HTERT RPE-1 (cell line): ENCODE data around the gene GRK3.
"Not testable (repeated sequence)": the region's sequence is repeated elsewhere in the genome, so short reads cannot be mapped to it uniquely, and the experiment has no call there.

Experiments
- in situ Hi-C: fragments of 300-500 bp; cut with MboI; formaldehyde crosslinking; loops from 4 replicates; pipeline ENCODE4 v1.14.3; 2020; ENCODE audit warnings: low sequenced_read_pairs

Gene GRK3

GRCh38 chr22:25695146-25695545 lies 130.7 kb downstream of the GRK3 start:
- in situ Hi-C loops, result no loop called here

DNA sequence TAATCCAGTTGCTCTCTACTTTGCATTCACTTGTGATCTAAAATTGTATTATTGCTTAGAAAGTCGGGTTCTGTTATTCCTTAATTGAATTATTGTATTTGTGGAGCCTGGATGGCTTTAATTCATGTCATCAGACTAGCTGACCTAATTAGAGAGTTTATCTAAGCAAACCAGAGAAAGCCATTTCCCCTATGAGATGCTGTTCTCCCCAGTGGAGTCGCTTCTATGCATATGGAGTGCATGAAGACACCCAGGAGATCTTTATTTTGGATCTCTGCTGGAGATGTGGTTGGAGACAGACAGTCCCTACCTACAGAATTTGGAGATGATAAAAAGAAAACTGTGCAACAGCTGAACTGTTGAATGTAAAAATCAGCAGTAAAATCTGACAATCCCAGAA lies 132.3 kb downstream of the GRK3 start:
- in situ Hi-C loops, result no loop called here

DNA sequence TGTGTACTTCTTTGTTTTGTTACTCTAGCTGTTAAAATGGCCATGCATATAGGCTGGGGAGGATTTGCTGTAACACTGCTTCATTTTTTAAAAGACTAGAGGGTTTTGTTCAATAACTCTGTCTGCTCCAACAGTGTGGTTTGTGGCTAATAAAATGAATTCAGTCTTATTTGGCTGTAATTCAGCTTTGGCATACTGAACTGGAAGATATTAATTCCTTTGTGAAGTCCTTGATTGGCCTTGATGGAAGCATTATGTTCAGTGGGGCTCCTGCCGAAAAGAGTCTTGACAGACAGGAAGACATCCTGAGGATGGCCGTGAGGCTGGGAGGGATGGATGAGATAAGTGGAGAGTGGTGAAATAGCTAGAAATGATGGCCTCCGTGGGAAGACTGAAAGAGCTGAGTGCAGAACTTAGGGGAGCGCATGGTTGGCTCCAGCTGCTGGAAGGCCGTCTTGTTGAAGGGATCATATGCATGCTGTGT lies 132.7 kb downstream of the GRK3 start:
- in situ Hi-C loops, result no loop called here

DNA sequence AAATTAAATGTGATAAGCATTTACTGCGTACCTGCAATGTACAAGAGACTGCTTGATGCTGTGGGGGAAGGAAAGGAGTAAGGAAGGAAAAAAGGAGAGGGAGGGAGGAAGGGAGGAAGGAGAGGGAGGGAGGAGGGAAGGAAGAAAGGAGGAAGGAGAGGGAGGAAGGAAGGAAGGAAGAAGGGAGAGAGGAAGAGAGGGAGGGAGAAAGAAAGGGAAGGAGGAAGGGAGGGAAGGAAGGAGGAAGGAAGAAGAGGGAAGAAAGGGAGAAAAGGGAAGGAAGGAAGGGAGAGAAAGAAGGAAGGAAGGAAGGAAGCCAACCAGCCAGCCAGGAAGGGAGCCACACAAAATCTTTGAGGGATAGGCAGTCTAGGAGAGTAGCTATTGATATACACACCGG lies 133.5 kb downstream of the GRK3 start:
- in situ Hi-C loops, result no loop called here

- in situ Hi-C loops, result no loop called here
These were observed 134.0 kb downstream of the GRK3 start for GRCh38 chr22:25698461-25698860.

DNA sequence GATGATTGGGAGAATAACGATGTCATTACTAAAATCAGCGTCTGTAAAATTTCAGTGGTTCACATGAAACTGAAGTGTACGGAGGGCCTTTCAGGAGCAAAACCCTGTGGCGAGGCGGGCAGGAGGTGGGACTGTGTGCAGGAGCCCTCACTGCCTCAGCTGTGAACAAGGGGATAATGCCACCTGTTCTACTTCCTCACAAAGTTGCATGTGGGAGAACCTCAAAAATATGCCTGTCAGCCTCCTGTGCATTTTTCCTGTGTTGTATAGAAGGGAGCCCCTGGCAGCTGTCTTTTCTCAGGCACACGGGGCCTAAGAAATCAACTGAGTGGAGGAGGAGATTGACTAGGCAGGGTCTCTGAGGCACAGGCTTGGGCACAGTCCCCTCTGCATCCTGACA lies 134.5 kb downstream of the GRK3 start:
- in situ Hi-C loops, result no loop called here

GRCh38 chr22:25701056-25701780 lies 136.7 kb downstream of the GRK3 start:
- in situ Hi-C loops, result no loop called here

DNA sequence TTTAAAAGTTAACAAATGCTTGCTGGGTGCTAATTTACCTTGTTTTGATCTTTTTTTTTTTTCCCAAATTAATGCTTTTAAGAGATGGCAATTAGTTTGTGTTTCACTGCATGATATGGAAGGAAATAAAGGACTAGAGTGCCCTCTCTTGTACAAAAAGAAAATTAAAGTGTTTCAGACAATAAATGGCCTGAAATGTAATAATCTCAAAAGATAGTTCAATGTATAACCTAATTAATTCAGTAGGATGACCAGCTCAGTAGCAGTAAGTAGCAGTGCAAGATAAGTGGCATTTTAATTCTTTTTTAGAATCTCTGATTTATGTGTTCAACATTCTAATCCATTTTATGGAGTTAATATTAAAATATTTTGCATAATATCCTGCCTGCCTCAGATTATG lies 137.6 kb downstream of the GRK3 start:
- in situ Hi-C loops, result no loop called here

DNA sequence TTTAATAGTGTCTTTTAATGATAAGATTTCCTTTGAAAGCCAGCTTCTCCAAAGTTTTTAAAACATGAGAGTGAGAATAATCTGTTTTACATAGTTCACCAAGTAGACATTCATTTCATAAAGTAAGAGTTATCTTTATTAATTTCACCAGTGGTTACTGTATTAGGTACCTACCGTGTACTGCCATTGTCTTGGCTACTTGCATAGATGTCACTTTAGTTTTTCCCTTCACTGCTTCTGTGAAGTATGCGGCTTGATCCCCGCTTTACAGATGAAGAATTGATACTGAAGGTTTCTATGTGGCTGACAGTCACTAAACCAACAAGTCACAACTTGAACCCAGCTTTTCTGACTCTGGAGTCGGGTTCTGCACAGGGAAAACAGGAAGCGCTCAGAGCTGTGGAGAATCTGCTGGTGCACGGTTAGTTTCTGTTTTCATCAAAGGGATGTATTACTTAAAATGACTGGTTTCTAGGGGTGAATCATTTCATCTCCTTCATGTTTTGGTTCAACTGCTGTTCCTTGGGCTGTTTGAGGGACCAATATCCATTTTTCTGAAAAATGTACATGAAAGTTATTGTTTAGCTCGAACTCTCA lies 138.2 kb downstream of the GRK3 start:
- in situ Hi-C loops, result no loop called here

DNA sequence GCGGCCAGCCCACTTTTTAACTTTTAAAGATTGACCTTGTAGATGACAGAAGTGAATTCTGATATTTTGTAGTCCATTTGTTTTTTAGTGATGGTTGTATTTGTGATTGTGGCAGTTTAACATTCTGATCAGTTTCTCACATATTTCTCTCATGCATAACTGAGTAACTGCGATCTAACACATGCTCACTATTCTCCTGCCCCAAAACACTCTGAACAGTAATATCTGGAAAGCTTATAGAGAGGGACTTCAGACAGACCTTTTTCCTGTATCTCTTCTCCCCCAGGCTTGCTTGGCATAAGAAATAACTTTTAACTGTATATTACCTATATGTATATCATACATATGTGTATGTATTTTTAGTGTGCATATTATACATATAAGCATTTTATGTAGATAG lies 140.2 kb downstream of the GRK3 start:
- in situ Hi-C loops, result no loop called here

GRCh38 chr22:25706197-25706596 lies 141.7 kb downstream of the GRK3 start:
- in situ Hi-C loops, result no loop called here

GRCh38 chr22:25708430-25708829 lies 144.0 kb downstream of the GRK3 start:
- in situ Hi-C loops, result not testable (repeated sequence)

- in situ Hi-C loops, result no loop called here
These were observed 145.3 kb downstream of the GRK3 start for GRCh38 chr22:25709758-25710157.

DNA sequence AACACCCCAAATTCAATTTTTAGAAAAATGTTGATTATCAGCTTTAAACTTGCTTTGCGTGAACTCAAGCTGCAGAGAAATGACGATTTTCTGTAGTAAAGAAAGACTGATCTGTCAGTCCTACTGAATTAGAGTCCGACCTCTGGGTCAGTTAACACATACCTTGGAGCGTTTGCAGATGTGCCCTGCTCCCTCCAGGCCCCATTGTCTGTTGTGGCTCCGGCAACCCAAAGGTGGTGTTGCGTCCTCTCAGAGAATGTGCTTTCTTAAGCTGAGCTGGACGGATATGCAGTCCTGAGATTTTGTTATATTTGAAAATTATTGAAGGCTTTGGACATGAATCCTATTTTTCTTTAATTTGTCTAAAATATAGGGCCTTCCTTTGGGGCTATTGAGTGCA lies 146.0 kb downstream of the GRK3 start:
- in situ Hi-C loops, result no loop called here

GRCh38 chr22:25711491-25711890 lies 147.0 kb downstream of the GRK3 start:
- in situ Hi-C loops, result no loop called here

DNA sequence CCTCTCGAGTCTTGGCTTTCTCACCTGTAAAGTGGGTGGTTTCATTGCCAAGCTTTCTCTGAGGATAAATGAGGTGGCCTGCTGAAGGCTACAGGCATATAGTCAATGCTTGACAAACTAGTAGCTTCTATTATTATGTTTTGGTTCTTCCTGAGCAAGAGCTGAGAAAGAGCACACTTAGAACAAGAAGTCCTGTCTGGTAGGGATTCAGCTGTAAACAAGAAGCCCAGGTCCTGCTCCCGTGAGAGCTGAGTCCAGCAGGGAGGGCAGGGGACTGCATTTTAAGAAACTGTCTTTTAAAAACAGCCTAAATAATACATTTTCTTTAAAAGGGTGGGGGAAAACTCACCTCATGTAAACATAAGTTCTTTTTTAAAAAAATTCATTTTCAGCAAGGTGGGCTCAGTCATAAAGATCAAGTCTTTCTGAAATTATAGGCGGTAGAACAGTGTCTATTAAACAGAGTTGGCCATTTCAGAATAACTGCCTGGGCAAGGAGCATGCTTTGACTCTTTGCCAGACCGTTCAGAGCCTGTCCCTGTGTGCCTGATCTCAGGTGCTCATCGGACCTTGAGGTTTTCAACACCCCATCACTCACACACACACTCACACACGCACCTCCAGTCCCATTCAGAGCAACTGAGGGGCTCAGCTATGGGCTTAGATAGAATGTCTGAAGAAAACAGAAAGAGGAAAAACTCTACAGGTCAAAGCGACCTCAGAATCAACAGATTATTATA lies 148.4 kb downstream of the GRK3 start:
- in situ Hi-C loops, result no loop called here

GRCh38 chr22:25714070-25714469 lies 149.6 kb downstream of the GRK3 start:
- in situ Hi-C loops, result no loop called here

DNA sequence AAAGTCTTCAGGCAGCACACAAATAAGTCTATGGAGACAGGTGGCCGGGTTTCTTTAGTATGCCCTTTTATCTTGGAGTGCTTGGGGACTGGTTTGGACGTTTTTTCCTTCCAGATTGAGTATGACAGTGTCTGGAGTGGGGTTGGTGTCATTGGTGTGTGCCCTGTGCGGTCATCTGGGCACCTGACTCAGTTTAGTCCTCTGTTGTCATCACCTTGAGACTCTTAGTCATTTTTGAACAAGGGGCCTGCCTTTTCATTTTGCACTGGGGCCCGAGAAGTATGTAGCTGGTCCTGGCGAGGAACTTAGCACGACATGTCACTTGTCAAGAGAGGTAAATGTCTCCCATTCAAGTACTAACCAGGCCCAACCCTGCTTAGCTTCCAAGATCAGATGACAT lies 150.3 kb downstream of the GRK3 start:
- in situ Hi-C loops, result no loop called here

- in situ Hi-C loops, result no loop called here
These were observed 152.2 kb downstream of the GRK3 start for GRCh38 chr22:25716637-25717036.

- in situ Hi-C loops, result no loop called here
These were observed 153.8 kb downstream of the GRK3 start for GRCh38 chr22:25718135-25718840.

DNA sequence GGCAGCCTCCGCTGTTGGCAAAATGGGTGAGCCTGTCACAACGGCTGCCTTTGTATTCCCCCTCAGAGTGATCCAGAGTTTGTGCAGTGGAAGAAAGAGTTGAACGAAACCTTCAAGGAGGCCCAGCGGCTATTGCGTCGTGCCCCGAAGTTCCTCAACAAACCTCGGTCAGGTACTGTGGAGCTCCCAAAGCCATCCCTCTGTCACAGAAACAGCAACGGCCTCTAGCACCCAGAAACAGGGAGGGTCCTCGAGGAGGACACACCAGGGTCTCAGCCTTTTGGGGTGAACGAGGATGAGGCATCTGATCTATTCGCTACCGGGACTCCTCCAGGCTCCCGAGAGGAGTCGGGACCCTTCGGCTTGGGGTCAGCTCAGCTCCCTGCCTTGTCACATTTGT lies 157.7 kb downstream of the GRK3 start:
- in situ Hi-C loops, result no loop called here
